ENCODE results near the gene EPAS1. TPM values are rescaled to one million over a fixed set of nuclear protein-coding genes. Genes with fewer than 3 reads are reported as not detected.

EPAS1 gene
- total and polyA plus RNA-seq, 8 donors = 35.1 to 217 (median 117) TPM

- peaks cover 13 to 90% (median 77%) of the 10 kb centered on the region in 4 donors for H3K36me3 ChIP-seq
- peaks cover 0 to 35% (median 4%) of the 10 kb centered on the region in 4 donors for H3K4me1 ChIP-seq
Observed at GRCh38 chr2:46353509-46353908, 56.3 kb downstream of the EPAS1 start.

GRCh38 chr2:46355756-46356155 is 58.5 kb downstream of the EPAS1 start:
- H3K36me3 ChIP-seq = peaks cover 15 to 90% (median 79%) of the 10 kb centered on the region in 4 donors
- 83 to 97% (median 85%) methylated on average over 3 of the region's 3 CpGs for WGBS, 5 donors
- no peak overlapping the region for H3K4me3 ChIP-seq
- intact Hi-C loops (cut with DNase I; ENCODE audit: low total_unique reads) = no loop called here
- TF ChIP-seq EP300 (IDR thresholded peaks at IDR 0.05) (no peak), CTCF (IDR thresholded peaks at IDR 0.05) (no peak), POLR2A (IDR thresholded peaks at IDR 0.05) (no peak), POLR2AphosphoS5 (IDR thresholded peaks at IDR 0.05) (no peak)
- peaks cover 0 to 35% (median 2%) of the 10 kb centered on the region in 4 donors for H3K4me1 ChIP-seq
- H3K27me3 ChIP-seq = no peaks in the 10 kb centered on the region
- DNase-seq = no peak
- H3K9me3 ChIP-seq = no peaks in the 10 kb centered on the region
- H3K27ac ChIP-seq = no peak overlapping the region

More at GRCh38 chr2:46353509-46353908, 56.3 kb downstream of the EPAS1 start:
- Histone ChIP-seq H3K9me3 (no peaks in the 10 kb centered on the region), H3K4me3 (no peak overlapping the region), H3K27me3 (no peaks in the 10 kb centered on the region), H3K27ac (peak overlapping the region in 1 of 5 donors; percentile 64)
- no peak for DNase-seq
- intact Hi-C loops (cut with DNase I; ENCODE audit: low total_unique reads) = no loop called here
- WGBS, 5 donors = 90 to 98% (median 96%) methylated on average over 6 of the region's 6 CpGs
- TF ChIP-seq EP300 (IDR thresholded peaks at IDR 0.05) (no peak), POLR2A (IDR thresholded peaks at IDR 0.05) (no peak), CTCF (IDR thresholded peaks at IDR 0.05) (no peak), POLR2AphosphoS5 (IDR thresholded peaks at IDR 0.05) (no peak)

- Histone ChIP-seq H3K27me3 (no peaks in the 10 kb centered on the region), H3K4me3 (no peak overlapping the region), H3K4me1 (peaks cover 0 to 28% (median 0%) of the 10 kb centered on the region in 4 donors), H3K27ac (no peak overlapping the region), H3K36me3 (peaks cover 21 to 91% (median 81%) of the 10 kb centered on the region in 4 donors), H3K9me3 (no peaks in the 10 kb centered on the region)
- TF ChIP-seq CTCF (IDR thresholded peaks at IDR 0.05) = no peak
- no peak for TF ChIP-seq POLR2A (IDR thresholded peaks at IDR 0.05)
- TF ChIP-seq POLR2AphosphoS5 (IDR thresholded peaks at IDR 0.05) = no peak
- no peak for TF ChIP-seq EP300 (IDR thresholded peaks at IDR 0.05)
- no peak for DNase-seq
- intact Hi-C loops (cut with DNase I; ENCODE audit: low total_unique reads) = no loop called here
- WGBS, 5 donors = 82 to 100% (median 100%) methylated on average over 1 of the region's 1 CpG
Observed at GRCh38 chr2:46356991-46357390, 59.8 kb downstream of the EPAS1 start.

- Histone ChIP-seq H3K4me3 (no peak overlapping the region), H3K9me3 (no peaks in the 10 kb centered on the region), H3K4me1 (peaks cover 0 to 27% (median 2%) of the 10 kb centered on the region in 4 donors), H3K27ac (no peak overlapping the region), H3K27me3 (no peaks in the 10 kb centered on the region), H3K36me3 (peaks cover 17 to 91% (median 81%) of the 10 kb centered on the region in 4 donors)
- TF ChIP-seq POLR2A (IDR thresholded peaks at IDR 0.05) = no peak
- no peak for TF ChIP-seq CTCF (IDR thresholded peaks at IDR 0.05)
- WGBS, 5 donors = 95 to 97% (median 97%) methylated on average over 6 of the region's 6 CpGs
- intact Hi-C loops (cut with DNase I; ENCODE audit: low total_unique reads) = no loop called here
- DNase-seq = no peak
Observed at GRCh38 chr2:46358713-46359112, 61.5 kb downstream of the EPAS1 start.

Measured in stomach (tissue), 9 donors.